Neuronal stem cell (in vitro differentiated cells): ENCODE results near the gene TSPAN14.

Source experiments
- DNase-seq: peaks from one replicate; pipeline ENCODE4 v3.0.0-alpha.2; 2013; ENCODE audit warnings: low spot score
- H2AFZ ChIP-seq: one replicate; pipeline ENCODE4 v1.6.1; 2013; ENCODE audit warnings: mild to moderate bottlenecking, low read length, inconsistent platforms
- H2AK5ac ChIP-seq: 2 replicates; pipeline ENCODE4 v1.6.1; 2013; ENCODE audit warnings: low read depth, mild to moderate bottlenecking, inconsistent platforms, low read length, moderate library complexity, mixed read lengths
- H2BK120ac ChIP-seq: 2 replicates; pipeline ENCODE4 v1.6.1; 2013; ENCODE audit warnings: low read depth, mild to moderate bottlenecking, inconsistent platforms, low read length, moderate library complexity, mixed read lengths
- H2BK12ac ChIP-seq: one replicate; pipeline ENCODE4 v1.6.1; 2013; ENCODE audit warnings: low read length, inconsistent platforms
- H2BK15ac ChIP-seq: 2 replicates; pipeline ENCODE4 v1.6.1; 2013; ENCODE audit warnings: mild to moderate bottlenecking, low read length, inconsistent platforms, mixed read lengths
- H2BK5ac ChIP-seq: one replicate; pipeline ENCODE4 v1.6.1; 2013; ENCODE audit warnings: inconsistent platforms, mild to moderate bottlenecking, low read length, moderate library complexity
- H3K14ac ChIP-seq: one replicate; pipeline ENCODE4 v1.6.1; 2013; ENCODE audit warnings: low read length, inconsistent platforms
- H3K18ac ChIP-seq: 2 replicates; pipeline ENCODE4 v1.6.1; 2013; ENCODE audit warnings: low read length, inconsistent platforms
- H3K23ac ChIP-seq: 2 replicates; pipeline ENCODE4 v1.6.1; 2013; ENCODE audit warnings: low read depth, mild to moderate bottlenecking, mixed read lengths, low read length, inconsistent platforms; ENCODE audit not compliant: poor library complexity
- H3K27ac ChIP-seq: replicated peaks from 3 replicates; pipeline ENCODE4 v1.5.1; 2013; ENCODE audit warnings: low read length, inconsistent platforms
- H3K27me3 ChIP-seq, 3 experiments: 2 replicates each; pipeline ENCODE4 v1.6.1; 2013; ENCODE audit warnings: low read length in 3 of 3, mild to moderate bottlenecking in 2 of 3, inconsistent platforms in 1 of 3, low read depth in 1 of 3, mixed read lengths in 1 of 3, moderate library complexity in 1 of 3; ENCODE audit not compliant: control insufficient read depth in 3 of 3, insufficient read depth in 3 of 3
- H3K36me3 ChIP-seq, 2 donors: replicated peaks in 1 of 2; 2 replicates each; pipeline ENCODE4 v1.6.1; 2013; ENCODE audit warnings: low read length in 2 of 2; ENCODE audit not compliant: control insufficient read depth in 2 of 2, insufficient read depth in 2 of 2
- H3K4ac ChIP-seq: 2 replicates; pipeline ENCODE4 v1.6.1; 2013; ENCODE audit warnings: inconsistent platforms, mild to moderate bottlenecking, low read length, moderate library complexity
- H3K4me1 ChIP-seq, 2 donors: 1 replicate in 1 of 2; 2 replicates in 1 of 2; pipeline ENCODE4 v1.6.1; 2013; ENCODE audit warnings: low read length in 2 of 2, low read depth in 1 of 2; ENCODE audit not compliant: control insufficient read depth in 2 of 2, insufficient read depth in 1 of 2
- H3K4me2 ChIP-seq: one replicate; pipeline ENCODE4 v1.6.1; 2013; ENCODE audit warnings: mild to moderate bottlenecking, low read length, inconsistent platforms; ENCODE audit not compliant: insufficient read depth, poor library complexity, severe bottlenecking
- H3K4me3 ChIP-seq, 2 donors: 2 replicates each; pipeline ENCODE4 v1.5.1; 2013; ENCODE audit warnings: low read length in 2 of 2, mild to moderate bottlenecking in 2 of 2, inconsistent platforms in 1 of 2, moderate library complexity in 1 of 2
- H3K79me1 ChIP-seq: one replicate; pipeline ENCODE4 v1.6.1; 2013; ENCODE audit warnings: low read depth, mild to moderate bottlenecking, inconsistent platforms, low read length, moderate library complexity
- H3K9ac ChIP-seq: one replicate; pipeline ENCODE4 v1.6.1; 2013; ENCODE audit warnings: mild to moderate bottlenecking, low read depth, low read length, inconsistent platforms; ENCODE audit not compliant: poor library complexity
- H3K9me3 ChIP-seq, 2 donors: replicated peaks in 1 of 2; 2 replicates each; pipeline versions ENCODE3 to v1.6.1; 2013; ENCODE audit warnings: low read length in 2 of 2, mild to moderate bottlenecking in 2 of 2, inconsistent platforms in 1 of 2, low read depth in 1 of 2, mixed read lengths in 1 of 2, moderate library complexity in 1 of 2; ENCODE audit not compliant: control insufficient read depth in 2 of 2, insufficient read depth in 1 of 2
- H4K8ac ChIP-seq: one replicate; pipeline ENCODE4 v1.6.1; 2013; ENCODE audit warnings: low read depth, mild to moderate bottlenecking, inconsistent platforms, low read length, moderate library complexity
- H4K91ac ChIP-seq: one replicate; pipeline ENCODE4 v1.6.1; 2013; ENCODE audit warnings: low read length, low read depth, mild to moderate bottlenecking, inconsistent platforms; ENCODE audit not compliant: poor library complexity
- WGBS, 2 donors: extraction: QIAGEN DNeasy Blood & Tissue Kit; methylation state at CpG; one replicate each; pipeline ENCODE4 v1.1.7; 2013; ENCODE audit warnings: missing lambda C conversion rate in 2 of 2, mixed read lengths in 1 of 2; ENCODE audit not compliant: insufficient read length in 2 of 2, insufficient replicate concordance in 1 of 2; ENCODE audit errors: extremely low coverage in 2 of 2; 5-methylcytosine and 5-hydroxymethylcytosine counted together

TSPAN14 gene

GRCh38 chr10:80459047-80459865, 5.1 kb downstream of the TSPAN14 start:
- Histone ChIP-seq H2BK120ac (no peak overlapping the region), H3K4me2 (no peak overlapping the region), H3K4me1 (peaks cover 58 to 62% of the 10 kb centered on the region in 2 donors), H3K23ac (peak overlapping the region; percentile 49), H3K27ac (no peak overlapping the region), H3K18ac (peak overlapping the region; percentile 39), H3K36me3 (peaks cover 0 to 24% of the 10 kb centered on the region in 2 donors), H4K91ac (no peak overlapping the region), H2BK5ac (no peak overlapping the region), H3K79me1 (peaks cover 18% of the 10 kb centered on the region), H4K8ac (no peak overlapping the region), H2AFZ (no peak overlapping the region), H3K9ac (no peak overlapping the region), H3K4me3 (no peak overlapping the region), H3K14ac (peak overlapping the region; percentile 79), H3K27me3 (no peaks in the 10 kb centered on the region), H2BK12ac (no peak overlapping the region), H3K9me3 (no peaks in the 10 kb centered on the region), H3K4ac (no peak overlapping the region), H2AK5ac (peak overlapping the region; percentile 15), H2BK15ac (peak overlapping the region; percentile 78)
- WGBS, 2 donors: no CpG with 5 or more reads among the region's 9 CpGs
- DNase-seq: no peak

- H3K4me3 ChIP-seq: no peak overlapping the region
- no peak for DNase-seq
These were observed 6.5 kb downstream of the TSPAN14 start for GRCh38 chr10:80460399-80461207.

GRCh38 chr10:80461208-80462183, 7.4 kb downstream of the TSPAN14 start:
- peaks cover 67 to 68% of the 10 kb centered on the region in 2 donors for H3K4me1 ChIP-seq
- H3K18ac ChIP-seq: peak overlapping the region; percentile 76

More at GRCh38 chr10:80460399-80461207, 6.5 kb downstream of the TSPAN14 start:
- H3K4ac ChIP-seq: no peak overlapping the region
- peak overlapping the region; percentile 49 for H2AK5ac ChIP-seq
- no peak overlapping the region for H2BK120ac ChIP-seq
- H2AFZ ChIP-seq: no peak overlapping the region
- no peaks in the 10 kb centered on the region for H3K27me3 ChIP-seq
- no peak overlapping the region for H4K91ac ChIP-seq
- no peak overlapping the region for H3K14ac ChIP-seq
- peaks cover 0 to 24% of the 10 kb centered on the region in 2 donors for H3K36me3 ChIP-seq
- H3K4me2 ChIP-seq: no peak overlapping the region
- peaks cover 66 to 68% of the 10 kb centered on the region in 2 donors for H3K4me1 ChIP-seq
- H2BK5ac ChIP-seq: no peak overlapping the region
- no peak overlapping the region for H4K8ac ChIP-seq
- WGBS, 2 donors: no CpG with 5 or more reads among the region's 6 CpGs
- H3K23ac ChIP-seq: no peak overlapping the region
- peaks cover 11% of the 10 kb centered on the region for H3K79me1 ChIP-seq
- H2BK12ac ChIP-seq: no peak overlapping the region
- peak overlapping the region; percentile 76 for H3K18ac ChIP-seq
- H3K27ac ChIP-seq: peak overlapping the region; percentile 24
- no peaks in the 10 kb centered on the region for H3K9me3 ChIP-seq
- no peak overlapping the region for H2BK15ac ChIP-seq
- H3K9ac ChIP-seq: no peak overlapping the region

More at GRCh38 chr10:80461208-80462183, 7.4 kb downstream of the TSPAN14 start:
- Histone ChIP-seq H2BK5ac (no peak overlapping the region), H2BK12ac (no peak overlapping the region), H2AK5ac (peak overlapping the region; percentile 49), H3K9ac (no peak overlapping the region), H3K36me3 (peaks cover 0 to 20% of the 10 kb centered on the region in 2 donors), H3K27ac (peak overlapping the region; percentile 24), H3K14ac (no peak overlapping the region), H2BK15ac (no peak overlapping the region), H3K79me1 (peaks cover 6% of the 10 kb centered on the region), H3K4me3 (no peak overlapping the region), H2AFZ (no peak overlapping the region), H3K23ac (no peak overlapping the region), H3K9me3 (no peaks in the 10 kb centered on the region), H3K4me2 (no peak overlapping the region), H2BK120ac (no peak overlapping the region), H3K4ac (no peak overlapping the region), H4K91ac (no peak overlapping the region), H4K8ac (no peak overlapping the region), H3K27me3 (no peaks in the 10 kb centered on the region)
- no peak for DNase-seq
- no CpG with 5 or more reads among the region's 8 CpGs for WGBS, 2 donors
